ENCODE results near the gene CACNG7. TPM values are rescaled to one million over a fixed set of nuclear protein-coding genes. Genes with fewer than 3 reads are reported as not detected.
"Not testable (repeated sequence)": the region's sequence is repeated elsewhere in the genome, so short reads cannot be mapped to it uniquely, and the experiment has no call there.

CACNG7 gene, protein sequence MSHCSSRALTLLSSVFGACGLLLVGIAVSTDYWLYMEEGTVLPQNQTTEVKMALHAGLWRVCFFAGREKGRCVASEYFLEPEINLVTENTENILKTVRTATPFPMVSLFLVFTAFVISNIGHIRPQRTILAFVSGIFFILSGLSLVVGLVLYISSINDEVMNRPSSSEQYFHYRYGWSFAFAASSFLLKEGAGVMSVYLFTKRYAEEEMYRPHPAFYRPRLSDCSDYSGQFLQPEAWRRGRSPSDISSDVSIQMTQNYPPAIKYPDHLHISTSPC
- polyA plus RNA-seq (ENCODE audit: insufficient read length), result 0.10 TPM

DNA sequence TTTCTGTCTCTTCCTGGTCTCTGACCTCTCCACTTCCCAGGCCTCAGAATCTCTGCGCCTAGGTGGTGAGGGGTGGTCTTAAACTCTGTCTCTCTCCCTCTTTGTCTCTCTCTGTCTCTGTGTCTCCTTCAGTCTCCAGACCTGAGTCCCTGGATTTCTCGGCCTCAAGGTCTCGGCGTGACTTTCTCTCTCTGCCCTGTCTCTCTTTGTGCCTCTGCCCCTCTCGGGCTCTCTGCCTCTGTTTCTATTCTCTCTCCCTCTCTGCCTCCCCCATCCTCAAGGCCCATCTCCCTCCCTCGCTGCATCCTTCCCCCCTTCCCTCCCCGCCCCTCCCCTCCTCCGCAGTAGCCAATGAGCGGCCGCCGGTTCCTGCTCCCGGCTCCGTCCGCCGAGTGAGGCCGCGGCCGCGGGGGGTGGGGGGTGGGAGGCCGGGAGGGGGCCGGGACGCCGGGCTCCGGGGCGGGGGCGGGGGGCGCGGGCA, at the start of gene CACNG7:
CACNG7 (plus strand) TSS at position 344 of the 481 bp plus-strand sequence. CDS start 3,554 bp downstream, outside the sequence.
- DNase-seq (ENCODE audit: low read depth), result no peak

DNA sequence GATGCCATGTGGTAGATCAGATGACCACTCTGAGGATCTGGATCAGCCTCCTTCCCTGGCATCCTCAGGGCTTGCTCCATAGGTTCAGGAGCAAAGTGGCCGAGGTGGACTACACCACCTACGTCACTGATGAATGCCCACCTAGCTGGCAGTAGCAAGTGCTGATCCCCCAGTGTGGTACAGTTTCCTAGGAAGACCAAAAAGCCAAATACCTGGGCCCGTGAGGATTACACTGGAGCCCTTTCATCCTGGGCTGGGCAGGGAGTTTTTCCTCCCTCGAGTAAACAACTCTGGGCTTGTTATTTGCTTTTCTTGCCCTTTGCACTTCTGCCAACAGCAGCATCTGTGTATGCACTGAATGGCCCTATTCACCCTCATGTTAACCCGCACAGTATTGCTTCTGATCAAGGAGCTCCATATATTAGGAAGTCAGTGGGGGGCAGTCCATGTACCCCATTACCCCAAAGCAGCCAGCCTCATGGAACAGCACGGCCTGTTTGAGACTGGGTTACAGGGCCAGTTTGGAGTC, 44.7 kb upstream of the CACNG7 start:
- no peak for DNase-seq (ENCODE audit: low read depth)

DNA sequence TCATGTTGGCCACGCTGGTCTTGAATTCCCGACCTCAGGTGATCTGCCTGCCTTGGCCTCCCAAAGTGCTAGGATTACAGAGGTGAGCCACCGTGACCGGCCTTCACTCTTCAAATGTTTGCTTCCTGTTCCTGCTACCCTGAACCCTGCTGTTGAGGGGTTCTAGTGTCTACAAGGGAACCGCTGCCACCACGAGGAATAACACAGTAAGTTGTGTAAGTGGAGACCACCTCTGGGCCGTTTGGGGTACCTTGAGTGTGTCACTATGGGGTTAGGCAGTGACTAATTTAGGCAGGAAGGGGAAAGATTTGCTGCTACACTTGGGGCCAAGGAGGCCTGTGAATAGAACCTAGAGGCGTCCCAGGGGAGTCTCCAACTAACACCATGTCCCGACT, 43.6 kb upstream of the CACNG7 start:
- DNase-seq (ENCODE audit: low read depth), result no peak

DNA sequence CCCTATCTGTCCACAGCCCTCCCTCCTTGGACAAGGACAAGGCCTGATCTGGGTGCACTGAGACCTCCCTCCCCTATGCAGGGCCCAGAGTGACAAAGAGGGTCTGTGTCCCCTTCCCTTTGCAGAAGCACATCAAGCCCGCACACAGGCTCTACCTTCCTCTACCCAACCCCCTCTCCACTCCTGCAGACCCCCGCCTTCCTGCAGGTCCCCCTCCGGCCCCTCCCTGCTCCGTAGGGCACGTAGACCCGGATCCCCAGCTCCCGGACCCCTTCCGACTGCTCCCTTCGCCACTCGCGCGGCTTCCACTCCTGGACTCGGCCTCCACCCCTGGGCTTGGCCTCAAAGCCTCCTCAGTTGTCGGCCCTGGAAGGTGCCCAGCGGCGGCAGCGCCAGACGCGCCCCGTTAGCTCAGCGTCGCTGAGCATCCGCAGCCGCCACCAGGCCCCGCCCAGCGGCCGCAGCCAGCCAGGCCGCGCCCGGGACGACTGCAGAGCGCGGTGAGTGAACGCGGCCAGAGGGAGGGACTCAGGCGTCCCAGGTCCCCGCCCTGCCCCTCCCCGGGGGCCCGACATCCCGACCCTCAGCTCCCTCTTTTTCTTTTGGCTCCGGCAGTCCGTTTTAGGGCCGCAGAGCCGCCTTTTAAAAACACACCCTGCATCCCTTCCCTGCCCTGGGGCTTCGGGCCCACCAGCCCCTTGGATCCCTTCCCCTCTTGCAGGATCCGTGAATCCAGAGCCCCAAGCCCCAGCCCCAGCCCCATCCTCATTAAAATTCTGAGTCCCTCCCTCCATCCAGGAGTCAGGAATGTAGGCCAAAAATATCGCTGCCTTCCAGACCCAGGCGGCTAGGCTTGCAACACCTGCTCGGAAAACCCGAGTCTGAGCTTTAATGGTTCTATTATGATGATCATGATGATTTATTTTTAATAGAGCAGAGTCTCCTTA, 42.9 kb upstream of the CACNG7 start:
- DNase-seq (ENCODE audit: low read depth), result no peak

DNA sequence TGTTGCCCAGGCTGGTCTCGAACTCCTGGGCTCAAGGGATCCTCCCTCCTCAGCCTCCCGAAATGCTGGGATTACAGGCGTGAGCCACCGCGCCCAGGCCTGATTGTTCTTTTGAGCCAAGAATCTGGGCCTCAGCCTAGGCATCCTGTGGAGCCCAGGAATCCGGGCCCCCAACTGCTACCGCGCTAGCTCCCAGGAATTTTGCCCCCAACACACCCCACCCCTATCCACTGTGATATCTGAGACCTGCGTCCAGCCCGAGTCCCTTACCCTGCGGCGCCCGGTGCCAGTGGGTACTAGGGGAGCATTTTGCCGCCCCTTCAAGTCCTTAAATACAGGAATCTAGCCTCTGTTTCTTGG, 42.2 kb upstream of the CACNG7 start:
- no peak for DNase-seq (ENCODE audit: low read depth)

DNA sequence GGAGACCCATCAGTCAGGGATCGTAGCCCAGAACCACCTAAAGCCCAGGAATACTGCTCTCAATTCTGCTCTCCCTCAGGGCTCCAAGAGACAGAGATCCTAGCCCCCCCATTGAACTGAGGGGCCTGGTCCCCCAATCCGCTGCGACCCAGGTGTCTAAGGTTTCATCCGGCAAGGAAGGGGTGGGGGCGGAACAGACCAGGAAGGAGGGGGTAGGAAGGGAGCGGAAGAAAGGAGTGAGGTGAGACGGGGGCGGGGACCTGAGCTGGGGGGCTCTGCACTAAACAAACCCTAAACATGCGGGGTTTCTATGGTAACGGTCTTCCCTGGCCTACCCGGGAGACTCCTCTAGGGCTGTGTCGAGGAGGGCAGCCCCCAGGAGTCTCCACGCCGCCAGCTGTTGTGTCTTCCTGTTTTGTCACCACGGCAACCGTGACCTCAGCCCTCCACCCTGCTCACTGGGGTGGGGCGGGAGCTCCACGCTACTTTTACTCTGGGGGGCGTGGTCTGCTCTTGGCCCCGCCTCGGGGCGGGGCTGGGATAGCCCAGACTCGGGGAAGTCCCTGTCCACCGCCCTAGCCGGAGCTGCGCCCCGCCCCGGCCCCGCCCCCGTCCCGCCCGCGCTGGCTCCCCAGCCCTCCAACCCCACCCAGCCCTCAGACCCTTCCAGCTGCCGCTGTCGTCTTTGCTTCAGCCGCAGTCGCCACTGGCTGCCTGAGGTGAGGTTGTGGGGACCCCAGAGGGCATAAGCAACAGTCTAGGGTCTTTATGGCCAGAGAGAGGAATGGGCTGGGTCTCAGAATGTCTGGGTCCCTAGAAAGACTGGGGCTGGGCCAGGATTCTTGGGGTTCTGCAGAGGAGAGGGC, 41.6 kb upstream of the CACNG7 start, which contains the start of gene MYADM:
MYADM (plus strand) TSS at position 659 of the 866 bp plus-strand sequence. CDS start 5,647 bp downstream, outside the sequence.
- DNase-seq (ENCODE audit: low read depth), result peak; percentile 97

DNA sequence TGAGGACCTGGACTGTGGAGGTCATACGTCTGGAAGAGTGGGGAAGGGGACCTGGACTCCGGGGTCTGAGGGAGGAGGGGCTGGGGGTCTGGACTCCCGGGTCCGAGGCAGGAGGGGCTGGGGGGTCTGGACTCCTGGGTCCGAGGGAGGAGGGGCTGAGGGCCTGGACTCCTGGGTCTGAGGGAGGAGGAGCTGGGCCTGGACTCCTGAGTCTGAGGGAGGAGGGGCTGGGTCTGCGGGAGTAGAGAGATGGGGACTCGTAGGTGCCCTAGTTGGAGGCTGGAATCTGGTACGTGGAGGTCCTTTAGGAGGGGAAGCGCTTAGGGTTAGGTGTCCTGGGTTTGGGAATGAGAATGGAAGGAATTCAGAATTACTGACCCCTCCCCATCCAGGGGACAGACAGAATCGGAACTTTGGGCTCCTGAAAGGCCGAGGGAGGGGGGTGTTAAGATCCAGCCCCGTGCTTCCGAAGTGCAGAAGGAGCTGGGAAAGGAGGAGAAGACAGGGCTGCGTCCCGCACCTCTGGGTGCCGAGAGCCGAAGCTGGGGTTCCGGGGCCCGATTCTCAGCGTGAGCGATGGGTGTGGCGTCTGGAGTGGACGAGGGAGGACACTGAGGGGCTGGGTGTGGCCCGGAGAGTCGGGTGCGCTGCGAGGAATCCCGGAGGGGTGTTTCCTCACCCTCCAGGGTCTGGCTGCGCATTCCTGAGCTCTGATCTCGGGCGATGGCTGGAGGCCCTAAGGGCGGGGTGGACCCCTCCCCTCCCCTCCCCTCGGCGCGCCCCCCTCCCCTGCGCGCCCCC, 40.8 kb upstream of the CACNG7 start:
- no peak for DNase-seq (ENCODE audit: low read depth)

DNA sequence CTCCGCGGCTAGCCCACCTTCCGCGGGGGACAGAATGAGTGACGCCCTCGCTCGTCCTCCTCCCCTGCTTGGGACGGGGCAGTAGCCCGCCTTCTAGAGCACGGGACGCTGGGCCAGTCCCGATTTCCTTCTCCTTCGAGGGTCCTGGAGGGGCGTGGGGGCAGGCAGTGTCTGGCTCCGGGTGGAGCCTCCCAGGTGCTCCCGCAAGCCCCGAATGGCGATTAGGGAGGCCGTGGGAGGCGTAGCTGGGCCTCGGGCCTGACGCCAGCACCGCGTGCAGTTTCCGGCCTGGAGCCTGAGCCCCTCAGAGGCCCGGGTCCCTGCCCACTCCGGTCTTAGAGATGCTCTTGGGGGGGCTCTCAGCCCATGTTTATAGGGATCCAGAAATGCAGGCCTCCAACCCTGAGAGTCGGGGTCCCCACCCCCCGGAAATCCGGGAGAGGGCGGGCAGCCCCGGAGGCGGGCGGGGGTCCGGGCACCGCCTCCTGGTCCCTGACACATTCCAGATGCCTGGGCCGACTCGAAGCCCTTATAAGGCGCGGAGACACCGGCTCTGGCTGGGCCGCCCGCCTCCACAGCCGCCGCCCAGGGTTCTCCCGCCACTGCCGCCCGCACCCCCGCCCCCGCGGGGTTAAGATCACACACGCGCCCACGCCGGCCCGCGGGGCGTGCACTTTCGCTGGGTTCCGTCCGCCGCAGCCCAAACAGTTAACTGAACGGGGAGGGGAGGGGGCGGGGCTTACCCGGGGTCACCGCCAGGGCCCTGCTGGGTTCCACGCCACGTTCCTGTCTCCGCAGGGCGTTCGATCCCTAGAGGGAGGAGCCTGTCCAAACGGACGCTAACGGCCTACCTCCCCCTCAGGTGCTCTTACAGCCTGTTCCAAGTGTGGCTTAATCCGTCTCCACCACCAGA, 39.9 kb upstream of the CACNG7 start:
- no peak for DNase-seq (ENCODE audit: low read depth)

DNA sequence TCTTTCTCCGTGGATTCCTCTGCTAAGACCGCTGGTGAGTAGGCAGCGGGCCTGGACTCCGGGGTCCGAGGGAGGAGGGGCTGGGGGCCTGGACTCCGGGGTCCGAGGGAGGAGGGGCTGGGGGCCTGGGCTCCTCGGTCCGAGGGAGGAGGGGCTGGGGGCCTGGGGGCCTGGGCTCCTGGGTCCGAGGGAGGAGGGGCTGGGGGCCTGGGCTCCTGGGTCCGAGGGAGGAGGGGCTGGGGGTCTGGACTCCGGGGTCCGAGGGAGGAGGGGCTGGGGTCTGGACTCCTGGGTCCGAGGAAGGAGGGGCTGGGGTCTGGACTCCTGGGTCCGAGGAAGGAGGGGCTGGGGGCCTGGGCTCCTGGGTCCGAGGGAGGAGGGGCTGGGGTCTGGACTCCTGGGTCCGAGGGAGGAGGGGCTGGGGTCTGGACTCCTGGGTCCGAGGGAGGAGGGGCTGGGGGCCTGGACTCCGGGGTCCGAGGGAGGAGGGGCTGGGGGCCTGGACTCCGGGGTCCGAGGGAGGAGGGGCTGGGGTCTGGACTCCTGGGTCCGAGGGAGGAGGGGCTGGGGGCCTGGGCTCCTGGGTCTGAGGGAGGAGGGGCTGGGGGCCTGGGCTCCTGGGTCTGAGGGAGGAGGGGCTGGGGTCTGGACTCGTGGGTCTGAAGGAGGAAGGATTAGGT, 39.1 kb upstream of the CACNG7 start:
- not testable (repeated sequence) for DNase-seq (ENCODE audit: low read depth)

DNA sequence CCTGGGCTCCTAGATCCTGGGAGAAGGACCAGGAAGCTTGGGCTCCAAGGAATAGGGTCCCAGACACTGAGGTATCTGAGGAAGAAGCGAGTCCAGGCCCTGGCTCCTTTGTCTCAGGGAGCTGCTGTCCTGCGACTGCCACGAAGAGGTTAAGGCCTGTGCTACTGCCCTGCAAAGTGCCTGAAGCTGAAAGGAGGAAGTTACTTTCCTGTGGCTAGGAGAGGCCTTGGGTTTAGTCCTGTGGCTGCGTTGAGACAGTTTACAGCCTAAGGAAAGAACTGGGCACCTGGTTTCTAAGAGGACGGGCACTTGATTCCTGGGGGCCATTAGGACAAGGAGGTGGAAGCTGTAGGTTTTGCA, 38.6 kb upstream of the CACNG7 start:
- DNase-seq (ENCODE audit: low read depth), result no peak

DNA sequence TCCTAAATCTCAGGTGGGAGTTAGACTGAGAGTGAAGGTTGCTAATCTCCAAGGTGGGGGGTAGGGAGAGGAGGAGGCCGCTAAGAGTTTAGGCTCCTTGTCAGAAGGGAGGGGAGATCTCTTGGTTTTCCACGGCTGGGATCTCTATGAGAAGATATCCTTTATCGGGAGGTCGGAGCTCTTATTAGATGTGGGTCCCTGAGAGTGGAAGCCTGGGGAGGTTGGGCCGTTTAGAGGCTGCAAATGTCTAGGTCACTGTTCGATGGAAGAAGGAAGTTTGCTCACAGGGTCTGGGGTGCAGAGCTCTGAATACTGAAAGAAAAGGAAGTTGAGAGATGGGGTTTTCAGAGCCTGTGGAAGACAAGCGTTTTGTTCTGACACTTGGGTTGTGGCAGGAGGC, 37.6 kb upstream of the CACNG7 start:
- no peak for DNase-seq (ENCODE audit: low read depth)

DNA sequence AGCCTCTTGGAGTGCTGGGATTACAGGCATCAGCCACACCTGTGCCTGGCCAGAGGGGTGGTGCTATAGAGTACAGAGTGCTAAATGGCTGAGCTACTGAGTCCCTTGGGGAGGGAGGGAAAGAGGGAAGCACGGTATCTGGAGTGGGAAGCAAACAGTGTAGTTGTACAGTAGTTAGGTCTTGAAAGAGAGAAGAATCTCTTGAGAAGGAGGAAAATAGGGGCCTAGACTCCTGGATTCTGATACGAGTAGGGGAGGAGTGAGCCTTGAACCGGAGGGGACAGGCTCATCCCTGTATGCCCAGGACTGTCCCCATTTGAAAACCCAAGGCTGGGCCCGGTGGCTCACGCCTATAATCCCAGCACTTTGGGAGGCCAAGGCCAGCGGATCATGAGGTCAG, 36.3 kb upstream of the CACNG7 start:
- no peak for DNase-seq (ENCODE audit: low read depth)

DNA sequence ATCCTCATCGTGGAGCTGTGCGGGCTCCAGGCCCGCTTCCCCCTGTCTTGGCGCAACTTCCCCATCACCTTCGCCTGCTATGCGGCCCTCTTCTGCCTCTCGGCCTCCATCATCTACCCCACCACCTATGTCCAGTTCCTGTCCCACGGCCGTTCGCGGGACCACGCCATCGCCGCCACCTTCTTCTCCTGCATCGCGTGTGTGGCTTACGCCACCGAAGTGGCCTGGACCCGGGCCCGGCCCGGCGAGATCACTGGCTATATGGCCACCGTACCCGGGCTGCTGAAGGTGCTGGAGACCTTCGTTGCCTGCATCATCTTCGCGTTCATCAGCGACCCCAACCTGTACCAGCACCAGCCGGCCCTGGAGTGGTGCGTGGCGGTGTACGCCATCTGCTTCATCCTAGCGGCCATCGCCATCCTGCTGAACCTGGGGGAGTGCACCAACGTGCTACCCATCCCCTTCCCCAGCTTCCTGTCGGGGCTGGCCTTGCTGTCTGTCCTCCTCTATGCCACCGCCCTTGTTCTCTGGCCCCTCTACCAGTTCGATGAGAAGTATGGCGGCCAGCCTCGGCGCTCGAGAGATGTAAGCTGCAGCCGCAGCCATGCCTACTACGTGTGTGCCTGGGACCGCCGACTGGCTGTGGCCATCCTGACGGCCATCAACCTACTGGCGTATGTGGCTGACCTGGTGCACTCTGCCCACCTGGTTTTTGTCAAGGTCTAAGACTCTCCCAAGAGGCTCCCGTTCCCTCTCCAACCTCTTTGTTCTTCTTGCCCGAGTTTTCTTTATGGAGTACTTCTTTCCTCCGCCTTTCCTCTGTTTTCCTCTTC, 35.1 kb upstream of the CACNG7 start:
- no peak for DNase-seq (ENCODE audit: low read depth)

DNA sequence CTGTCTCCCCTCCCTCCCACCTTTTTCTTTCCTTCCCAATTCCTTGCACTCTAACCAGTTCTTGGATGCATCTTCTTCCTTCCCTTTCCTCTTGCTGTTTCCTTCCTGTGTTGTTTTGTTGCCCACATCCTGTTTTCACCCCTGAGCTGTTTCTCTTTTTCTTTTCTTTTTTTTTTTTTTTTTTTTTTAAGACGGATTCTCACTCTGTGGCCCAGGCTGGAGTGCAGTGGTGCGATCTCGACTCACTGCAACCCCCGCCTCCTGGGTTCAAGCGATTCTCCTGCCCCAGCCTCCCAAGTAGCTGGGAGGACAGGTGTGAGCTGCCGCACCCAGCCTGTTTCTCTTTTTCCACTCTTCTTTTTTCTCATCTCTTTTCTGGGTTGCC, 34.5 kb upstream of the CACNG7 start:
- DNase-seq (ENCODE audit: low read depth), result no peak

DNA sequence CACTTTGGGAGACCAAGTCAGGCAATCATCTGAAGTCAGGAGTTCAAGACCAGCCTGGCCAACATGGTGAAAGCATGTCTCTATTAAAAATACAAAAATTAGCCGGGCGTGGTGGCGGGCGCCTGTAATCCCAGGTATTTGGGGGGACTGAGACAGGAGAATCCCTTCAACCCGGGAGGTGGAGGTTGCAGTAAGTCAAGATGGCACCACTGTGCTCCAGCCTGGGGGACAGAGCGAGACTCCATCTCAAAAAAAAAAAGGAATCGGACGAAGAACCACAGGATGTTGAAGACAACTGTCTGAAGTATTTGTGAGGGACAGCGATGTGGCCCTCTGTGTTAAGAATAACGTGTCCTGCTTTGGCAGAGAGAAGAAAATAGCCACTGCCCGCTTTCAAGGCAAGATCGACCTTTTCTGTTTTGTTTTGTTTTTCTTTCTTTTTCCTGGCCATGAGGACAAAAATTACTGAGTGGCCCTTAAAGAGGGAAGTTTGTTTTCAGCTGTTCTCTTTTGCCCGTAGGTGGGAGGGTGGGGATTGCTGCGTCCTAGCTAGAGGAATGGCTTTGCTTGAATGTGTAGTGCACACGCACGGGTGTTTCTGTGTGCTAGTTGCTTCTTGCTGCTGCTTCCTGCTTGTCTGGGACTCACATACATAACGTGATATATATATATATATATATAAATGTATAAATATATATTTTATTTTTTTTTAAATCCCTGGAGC, 33.3 kb upstream of the CACNG7 start:
- no peak for DNase-seq (ENCODE audit: low read depth)

DNA sequence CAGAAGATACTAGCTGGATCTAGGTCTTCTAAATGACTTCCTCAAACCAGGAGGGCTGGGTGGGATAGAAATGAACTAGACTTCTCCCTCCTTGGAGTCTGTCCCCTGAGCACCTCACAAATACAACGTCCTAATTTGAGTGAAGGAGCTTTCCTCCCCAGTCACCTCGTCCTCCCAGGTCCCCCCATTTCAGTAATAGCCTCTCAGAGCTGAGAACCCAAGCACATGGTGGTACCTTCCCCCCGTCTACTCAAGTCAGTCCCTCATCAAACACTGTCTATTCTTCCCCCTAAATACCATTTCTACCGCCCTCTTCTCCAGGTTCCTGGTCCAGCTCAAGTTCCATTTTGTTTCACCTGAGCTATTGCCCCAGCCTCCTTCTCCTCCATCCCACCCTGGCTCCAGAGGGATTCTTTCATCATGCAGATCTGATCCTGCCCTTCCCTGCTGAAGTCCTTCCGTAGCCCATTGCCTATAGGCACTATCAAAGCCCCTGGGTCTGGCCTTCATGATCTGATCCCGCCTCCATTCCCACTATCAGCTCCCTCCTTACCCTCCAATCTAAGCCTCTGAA, 32.3 kb upstream of the CACNG7 start:
- DNase-seq (ENCODE audit: low read depth), result no peak

DNA sequence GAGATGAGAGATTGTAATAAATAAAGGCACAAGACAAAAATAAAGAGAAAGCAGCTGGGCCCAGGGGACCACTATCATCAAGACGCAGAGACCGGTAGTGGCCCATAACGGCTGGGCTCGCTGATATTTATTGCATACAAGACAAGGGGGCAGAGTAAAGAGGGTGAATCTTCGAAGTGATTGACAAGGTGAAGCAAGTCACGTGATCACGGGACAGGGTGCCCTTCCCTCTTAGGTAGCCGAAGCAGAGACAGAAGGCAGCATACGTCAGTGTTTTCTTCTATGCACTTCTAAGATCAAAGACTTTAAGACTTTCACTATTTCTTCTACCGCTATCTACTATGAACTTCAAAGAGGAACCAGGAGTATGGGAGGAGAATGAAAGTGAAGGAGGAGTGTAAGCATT, 31.7 kb upstream of the CACNG7 start:
- DNase-seq (ENCODE audit: low read depth), result no peak

Data from forelimb muscle (tissue), 1 donor.